Inferior parietal cortex (tissue), 1 donor: ENCODE data around the gene MBTPS1.

ENCODE experiments used
- DNase-seq: peaks from one replicate; pipeline ENCODE4 v3.0.0-alpha.2; 2016; ENCODE audit errors: extremely low spot score

MBTPS1 gene

GRCh38 chr16:84098939-84099338, 17.8 kb downstream of the MBTPS1 start:
- DNase-seq = no peak

DNA sequence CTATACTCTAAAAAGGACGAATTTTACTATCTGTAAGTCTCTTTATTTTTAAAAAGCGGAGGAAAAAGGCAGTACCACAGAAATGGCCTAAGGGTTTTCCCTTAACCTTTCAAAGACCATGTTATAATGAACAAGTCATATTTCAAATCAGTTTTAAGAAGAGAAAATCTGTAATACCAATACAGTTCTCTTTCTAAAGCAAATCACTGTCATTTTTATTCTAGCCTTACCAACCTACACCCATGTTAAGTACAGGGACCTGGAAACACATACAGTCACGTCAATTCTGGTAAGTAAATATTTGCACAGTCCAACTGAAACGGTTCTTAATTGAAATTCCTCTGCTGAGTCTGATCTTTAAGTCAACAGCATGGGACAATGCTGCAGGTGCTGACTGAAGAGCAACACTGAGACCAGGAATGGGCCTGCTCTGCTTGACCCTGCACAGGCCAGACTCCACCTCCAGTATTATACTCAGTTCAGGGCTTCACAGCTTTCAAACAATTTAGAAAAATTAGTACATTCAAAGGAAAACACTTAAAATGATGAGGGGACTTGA, 20.2 kb downstream of the MBTPS1 start:
- no peak for DNase-seq

DNA sequence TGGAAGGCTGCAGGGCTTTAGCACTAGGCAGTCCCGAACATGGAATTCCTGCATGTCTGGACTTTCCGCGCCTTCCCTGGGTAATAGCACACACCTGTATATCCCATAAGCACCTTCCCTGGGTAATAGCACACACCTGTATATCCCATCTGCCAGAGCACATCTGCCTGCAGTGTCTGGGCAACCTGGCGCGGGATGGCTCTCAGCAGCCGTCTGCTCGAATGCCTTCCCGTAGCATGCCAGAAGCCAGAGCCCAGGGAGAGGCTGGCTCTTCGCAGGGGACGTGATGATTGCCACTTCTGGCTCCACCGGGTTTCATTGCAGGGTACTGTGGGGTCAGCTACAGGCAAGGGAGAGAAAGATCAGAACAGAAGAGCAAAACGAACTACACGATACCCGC, 21.3 kb downstream of the MBTPS1 start:
- no peak for DNase-seq

DNA sequence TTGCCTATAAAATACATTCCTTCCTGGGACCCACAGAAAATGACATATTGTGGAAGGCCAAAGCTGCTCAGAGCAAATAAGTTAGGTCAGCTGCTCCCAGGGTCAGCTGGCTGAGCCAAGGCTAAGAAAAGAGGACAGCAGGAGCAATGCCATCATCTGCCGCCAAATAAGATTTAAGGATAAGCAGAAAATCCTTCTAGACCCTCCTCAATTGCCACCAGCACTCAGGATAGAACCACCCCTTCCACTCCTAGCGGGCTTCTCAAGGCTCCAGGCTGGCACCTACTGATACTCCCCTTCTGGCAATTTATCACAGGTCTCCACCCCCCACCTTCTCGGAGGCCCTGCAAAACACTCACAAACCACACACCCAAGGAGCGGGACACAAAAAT, 22.9 kb downstream of the MBTPS1 start:
- no peak for DNase-seq

DNA sequence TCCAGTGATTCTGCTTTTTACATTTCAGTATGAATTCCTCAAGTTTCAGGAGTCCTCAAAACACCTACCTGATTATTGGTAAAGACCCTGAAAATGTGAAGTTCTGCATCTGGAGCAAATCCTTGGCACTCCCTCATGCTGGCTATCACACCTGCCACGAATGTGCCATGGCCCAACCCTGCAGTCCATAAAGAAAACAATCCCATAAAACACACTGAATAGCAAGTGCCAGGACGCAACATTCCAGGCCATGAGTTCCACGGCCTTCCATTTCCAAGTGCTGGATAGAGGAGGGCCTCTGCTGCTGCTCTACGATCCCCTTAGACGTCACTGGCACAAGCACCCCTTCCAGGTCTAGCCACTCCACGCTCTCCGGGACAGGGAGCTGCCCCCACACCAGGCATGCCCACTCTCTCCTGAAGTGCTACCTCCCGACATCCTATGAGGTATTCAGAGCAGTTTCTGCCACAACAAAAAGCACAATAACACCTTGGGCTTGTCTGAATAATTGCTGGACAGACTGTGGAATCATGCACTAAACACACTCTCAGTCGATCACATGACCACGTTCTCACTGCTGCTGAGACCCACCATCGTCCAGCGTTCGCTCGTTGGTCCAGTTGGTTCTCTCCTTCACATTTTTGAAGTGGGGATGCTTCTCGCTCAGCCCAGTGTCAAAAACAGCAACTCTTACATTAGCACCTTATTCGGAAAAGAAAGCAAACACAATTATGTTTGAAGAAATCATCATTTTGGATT, 23.4 kb downstream of the MBTPS1 start:
- DNase-seq = no peak

GRCh38 chr16:84091460-84091859, 25.3 kb downstream of the MBTPS1 start:
- DNase-seq = no peak

DNA sequence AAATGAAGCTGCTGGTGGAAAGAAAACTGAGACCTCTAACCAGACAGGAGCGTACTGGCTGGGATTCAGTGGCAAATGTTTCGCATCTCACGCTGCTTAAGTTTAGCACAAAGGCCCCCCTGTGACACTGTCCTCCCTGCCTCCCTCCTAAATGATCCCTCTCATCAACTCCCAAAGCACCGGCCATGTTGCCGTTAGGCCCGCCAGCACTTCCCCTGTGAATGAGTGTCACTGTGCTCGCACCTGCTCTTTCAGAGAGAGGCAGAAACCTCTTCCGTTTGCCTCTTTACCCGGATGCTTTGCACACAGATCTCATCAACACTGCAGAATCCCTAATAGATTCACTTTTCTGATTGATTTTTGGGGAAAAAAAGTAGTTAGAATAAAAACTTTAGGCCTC, 26.5 kb downstream of the MBTPS1 start:
- no peak for DNase-seq

DNA sequence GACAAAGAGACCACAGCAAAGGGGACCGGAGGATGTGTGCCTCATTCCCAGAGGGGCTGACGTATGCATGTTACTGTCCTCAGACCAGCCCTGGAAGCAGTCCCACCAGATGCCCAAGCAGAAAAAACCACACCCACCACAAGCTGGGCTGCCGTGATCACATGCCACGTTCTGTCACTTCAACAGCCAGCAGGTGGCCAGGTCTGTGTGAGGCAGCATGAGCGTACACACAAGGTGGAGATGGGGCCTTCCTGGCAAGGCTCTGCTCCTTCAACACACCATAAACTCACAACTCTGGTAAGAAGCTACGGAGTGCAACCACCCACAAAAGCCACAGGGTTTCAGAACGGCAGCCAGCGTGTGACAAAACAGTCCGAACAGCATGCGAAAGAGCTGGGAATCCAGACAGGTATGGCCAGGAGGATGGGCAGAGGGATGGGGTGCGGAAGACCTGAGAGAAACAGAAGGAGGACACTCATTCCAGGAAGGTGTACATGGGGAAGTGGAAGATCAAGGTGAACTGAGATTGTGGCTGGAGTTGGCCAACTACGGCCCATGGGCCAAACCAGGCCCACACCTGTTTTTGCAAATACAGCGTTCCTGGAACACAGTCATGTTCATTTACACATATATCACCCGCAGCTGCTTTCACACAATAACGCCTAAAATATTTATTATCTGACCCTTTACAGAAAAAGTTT, 27.9 kb downstream of the MBTPS1 start:
- DNase-seq = no peak

DNA sequence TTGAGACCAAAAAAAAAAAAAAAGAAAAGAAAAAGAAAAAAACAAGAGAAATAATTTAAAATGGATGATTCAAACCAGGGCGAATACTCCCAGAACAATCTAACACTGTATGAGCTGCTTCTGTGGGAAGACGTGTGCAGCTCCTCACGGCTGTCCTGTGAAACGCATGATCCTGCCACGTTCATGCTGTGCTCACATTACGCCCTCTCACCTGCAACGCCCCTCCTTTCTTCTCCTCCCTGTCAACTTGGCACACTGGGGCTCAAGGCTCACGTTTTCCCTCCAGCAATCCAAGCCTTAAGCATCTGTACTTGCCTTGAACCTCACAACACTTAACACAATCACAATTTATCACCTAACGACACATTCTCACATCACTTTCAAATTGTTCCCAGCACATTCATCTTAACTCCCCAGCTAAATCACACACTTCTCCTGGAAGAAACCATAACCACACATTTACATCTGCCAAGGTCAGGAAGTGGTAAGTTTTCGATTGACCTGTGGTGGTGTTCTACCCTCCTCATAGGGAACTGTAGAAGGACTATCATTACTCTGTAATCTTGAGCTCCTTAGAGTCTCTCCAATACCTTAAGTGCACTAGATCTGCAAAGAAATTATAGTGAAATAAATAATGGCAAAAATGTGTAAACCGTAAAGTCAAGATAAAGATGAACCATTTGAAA, 29.1 kb downstream of the MBTPS1 start:
- no peak for DNase-seq

DNA sequence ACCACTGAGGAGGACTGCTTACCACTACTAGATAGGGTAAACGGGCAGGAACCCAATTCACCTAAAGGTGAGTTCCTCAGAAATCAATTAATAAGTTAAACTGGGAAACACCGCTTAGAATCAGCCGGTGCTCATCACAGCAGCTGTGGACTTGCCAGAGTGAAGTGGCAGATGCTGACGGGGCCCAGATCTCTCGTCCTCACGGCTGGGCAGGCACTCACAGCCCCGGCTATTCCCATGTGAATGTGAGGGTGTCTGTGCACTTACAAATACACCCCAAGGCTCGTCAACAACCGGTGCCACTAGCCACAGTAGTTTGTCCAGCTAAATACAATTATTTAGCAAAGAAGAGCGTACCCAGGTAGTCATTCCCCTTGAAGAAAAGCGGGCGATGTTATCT, 29.7 kb downstream of the MBTPS1 start:
- DNase-seq = no peak

- no peak for DNase-seq
Observed at GRCh38 chr16:84086341-84086740, 30.4 kb downstream of the MBTPS1 start.

GRCh38 chr16:84085773-84086172, 31.0 kb downstream of the MBTPS1 start:
- DNase-seq = no peak

DNA sequence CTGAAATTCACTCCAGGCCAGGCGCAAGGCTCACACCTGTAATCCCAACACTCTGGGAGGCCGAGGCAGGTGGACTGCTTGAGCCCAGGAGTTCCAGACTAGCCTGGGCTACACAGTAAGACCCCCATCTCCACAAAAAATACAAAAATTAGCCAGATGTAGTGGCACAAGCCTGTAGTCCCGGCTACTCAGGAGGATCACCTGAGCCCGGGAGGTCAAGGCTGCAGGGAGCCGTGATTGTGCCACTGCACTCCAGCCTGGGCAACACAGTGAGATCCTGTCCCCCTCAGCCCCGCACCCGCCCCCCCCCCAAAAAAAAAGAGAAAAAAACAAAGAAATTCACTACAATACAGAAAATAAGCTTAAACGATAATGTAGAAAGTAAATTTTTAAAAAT, 31.5 kb downstream of the MBTPS1 start:
- no peak for DNase-seq

DNA sequence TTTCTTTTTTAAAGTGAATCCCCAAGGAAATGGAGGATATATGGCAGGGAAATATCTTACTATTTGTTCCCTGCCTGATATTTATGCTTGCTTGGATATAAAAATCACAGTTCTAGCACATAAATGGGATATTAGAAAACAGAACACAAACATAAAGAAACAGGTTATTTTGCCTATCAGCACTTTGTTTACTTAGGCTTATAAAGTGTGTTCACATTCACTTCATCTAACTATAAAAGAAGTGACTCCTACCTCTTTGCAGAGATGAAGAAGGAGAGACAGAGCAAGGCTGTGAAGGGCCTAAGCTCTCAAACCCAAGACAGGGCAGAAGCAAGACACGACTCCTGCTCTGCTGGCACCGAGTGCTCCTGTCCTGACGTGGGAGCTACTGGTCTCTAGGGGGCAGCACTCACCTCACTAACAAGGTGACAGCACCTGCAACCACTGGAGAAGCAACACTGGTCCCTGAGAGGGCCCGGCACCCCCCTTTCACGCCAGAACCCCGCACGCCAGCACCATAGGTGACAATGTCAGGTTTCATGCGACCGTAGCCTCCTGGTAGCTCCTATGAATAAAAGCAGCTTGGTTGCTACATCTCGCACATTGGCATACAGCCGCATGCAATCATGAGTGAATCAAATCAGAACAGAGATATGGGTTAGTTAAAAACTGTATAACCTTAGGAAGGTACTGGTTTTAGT, 32.0 kb downstream of the MBTPS1 start:
- peak; percentile 44 for DNase-seq

DNA sequence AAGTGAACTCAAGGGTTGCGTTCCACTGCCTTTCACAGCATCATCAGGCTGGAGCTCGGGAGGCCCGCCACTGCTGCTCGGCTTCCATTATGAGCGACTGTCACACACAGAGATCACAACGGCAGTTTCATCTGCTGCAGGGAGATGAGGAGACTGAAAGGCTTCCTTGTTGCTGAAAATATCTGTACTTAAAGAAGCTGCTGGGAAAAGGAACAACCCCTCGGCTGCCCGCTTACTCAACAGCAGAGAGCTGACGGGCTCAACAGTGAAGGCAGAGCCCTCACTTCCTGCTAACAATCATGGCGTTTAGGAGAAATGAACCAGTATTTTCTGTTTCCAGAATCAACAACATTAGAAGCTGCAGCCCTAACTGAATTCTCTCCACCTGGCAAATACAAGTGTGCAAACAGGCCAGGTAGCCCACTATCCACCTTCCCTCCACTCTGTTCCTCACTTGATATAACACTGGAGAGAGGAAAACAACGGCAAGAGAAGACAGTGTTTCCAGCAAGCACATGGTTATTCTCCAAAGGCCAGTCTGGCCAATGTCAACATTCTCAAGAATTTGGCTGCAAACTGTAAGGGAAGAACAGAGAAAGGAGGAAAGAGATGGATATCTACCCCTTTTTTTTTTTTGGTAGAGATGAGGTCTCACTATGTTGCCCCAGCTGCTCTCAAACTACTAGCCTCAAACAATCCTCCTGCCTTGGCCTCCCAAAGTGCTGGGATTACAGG, 33.7 kb downstream of the MBTPS1 start:
- no peak for DNase-seq

DNA sequence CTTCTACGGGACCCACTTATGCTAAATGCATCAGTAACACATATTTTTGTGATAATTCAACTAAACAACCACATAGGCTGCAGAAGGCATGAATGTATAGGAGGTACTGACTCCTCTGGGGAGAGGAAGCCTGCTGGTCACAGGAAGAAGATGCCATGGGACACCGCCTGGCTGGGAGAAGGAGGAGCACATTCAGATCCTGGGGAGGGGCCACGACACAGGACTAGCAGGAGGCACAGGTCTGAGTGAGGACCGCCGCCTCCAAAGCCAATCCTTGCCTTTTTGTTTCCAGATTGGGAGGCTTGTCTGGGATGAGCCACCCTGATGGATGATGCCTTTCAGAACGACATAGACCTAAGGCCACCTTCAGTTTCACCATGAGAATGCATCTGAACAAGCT, 34.6 kb downstream of the MBTPS1 start:
- no peak for DNase-seq

DNA sequence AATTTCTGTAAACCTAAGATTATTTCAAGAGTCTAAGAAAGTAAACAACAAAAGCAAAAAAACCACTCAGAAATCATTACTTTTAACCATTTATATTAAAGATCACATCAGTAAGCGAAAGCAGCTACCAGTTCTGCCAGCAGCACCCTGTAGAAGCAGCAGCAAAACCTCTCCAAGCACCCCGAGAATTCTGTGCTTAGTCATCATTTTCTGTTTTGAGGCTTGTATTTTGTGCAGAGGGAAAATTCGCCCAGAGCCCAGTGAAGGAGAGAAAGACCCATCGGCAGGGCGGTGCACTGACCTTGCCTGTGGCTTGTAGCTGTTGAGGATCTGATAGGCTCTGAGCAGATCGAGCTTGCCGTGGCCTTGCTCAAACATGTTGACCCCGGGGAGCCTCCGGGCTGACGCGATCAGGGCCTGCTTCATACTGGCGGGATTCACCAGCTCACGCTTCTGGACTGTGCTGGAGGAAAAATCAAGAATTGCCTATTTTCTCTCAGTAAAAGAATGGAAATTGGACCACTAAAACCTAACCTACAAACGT, 35.2 kb downstream of the MBTPS1 start:
- no peak for DNase-seq

GRCh38 chr16:84080813-84081212, 35.9 kb downstream of the MBTPS1 start:
- no peak for DNase-seq

GRCh38 chr16:84080378-84080777, 36.4 kb downstream of the MBTPS1 start:
- DNase-seq = no peak

DNA sequence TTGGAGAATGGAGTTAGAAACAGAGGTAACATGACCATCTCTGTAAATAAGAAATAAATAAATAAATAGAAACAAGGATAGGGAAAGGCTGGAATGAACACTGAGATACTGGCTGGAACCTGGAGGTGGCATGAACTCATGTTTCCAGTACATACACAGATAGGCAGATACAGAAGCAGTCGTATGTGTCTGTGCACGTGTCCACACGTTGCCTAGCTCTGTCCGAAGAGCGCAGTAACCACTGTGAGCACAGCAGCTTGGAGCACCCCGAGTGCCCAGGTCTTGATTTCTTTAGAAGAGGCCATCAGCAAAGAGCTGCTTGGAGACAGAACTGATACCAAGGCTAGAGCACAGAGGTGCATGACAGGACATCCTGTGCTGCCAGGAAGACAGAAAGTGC, 37.1 kb downstream of the MBTPS1 start:
- DNase-seq = no peak

GRCh38 chr16:84075376-84075775, 41.4 kb downstream of the MBTPS1 start:
- DNase-seq = no peak
